HG03354 (cell line): ENCODE measurements around the gene SORT1.

ENCODE experiments used
- ATAC-seq: cut with Tn5 transposase; IDR thresholded peaks from one replicate; pipeline ENCODE4 v1.9.1; 2021; ENCODE audit warnings: mild to moderate bottlenecking; ENCODE audit not compliant: unreplicated experiment, poor library complexity, severe bottlenecking

The SORT1 gene

GRCh38 chr1:109351457-109351856 lies 46.3 kb downstream of the SORT1 start:
- ATAC-seq, result no peak

GRCh38 chr1:109350655-109351054 lies 47.1 kb downstream of the SORT1 start:
- no peak for ATAC-seq

GRCh38 chr1:109350182-109350581 lies 47.5 kb downstream of the SORT1 start:
- no peak for ATAC-seq

GRCh38 chr1:109347511-109347910 lies 50.2 kb downstream of the SORT1 start:
- ATAC-seq, result no peak

GRCh38 chr1:109341944-109342930 lies 55.5 kb downstream of the SORT1 start:
- no peak for ATAC-seq

- no peak for ATAC-seq
These were observed 59.1 kb downstream of the SORT1 start for GRCh38 chr1:109338608-109339007.

GRCh38 chr1:109338091-109338490 lies 59.6 kb downstream of the SORT1 start:
- ATAC-seq, result no peak

- ATAC-seq, result no peak
These were observed 62.6 kb downstream of the SORT1 start for GRCh38 chr1:109335091-109335490.

- no peak for ATAC-seq
These were observed 66.6 kb downstream of the SORT1 start for GRCh38 chr1:109331113-109331512.

GRCh38 chr1:109327285-109327684 lies 70.4 kb downstream of the SORT1 start:
- no peak for ATAC-seq

- no peak for ATAC-seq
These were observed 74.7 kb downstream of the SORT1 start for GRCh38 chr1:109322974-109323373.

GRCh38 chr1:109319114-109319513 lies 78.6 kb downstream of the SORT1 start:
- ATAC-seq, result no peak

- ATAC-seq, result no peak
These were observed 81.2 kb downstream of the SORT1 start for GRCh38 chr1:109316506-109316905.

- ATAC-seq, result no peak
These were observed 82.4 kb downstream of the SORT1 start for GRCh38 chr1:109315288-109315687.

- no peak for ATAC-seq
These were observed 82.9 kb downstream of the SORT1 start for GRCh38 chr1:109314795-109315194.

GRCh38 chr1:109312978-109313775 lies 84.5 kb downstream of the SORT1 start:
- no peak for ATAC-seq

- ATAC-seq, result no peak
These were observed 85.5 kb downstream of the SORT1 start for GRCh38 chr1:109312246-109312645.

- ATAC-seq, result no peak
These were observed 88.4 kb downstream of the SORT1 start for GRCh38 chr1:109309347-109309746.

- no peak for ATAC-seq
These were observed 90.3 kb downstream of the SORT1 start for GRCh38 chr1:109307274-109308021.

- no peak for ATAC-seq
These were observed 90.9 kb downstream of the SORT1 start, which contains the start of gene MYBPHL for GRCh38 chr1:109306832-109307273. Gene MYBPHL (minus strand): TSS chr1:109307011. CDS start chr1:109306991, 20 bp downstream.
